ENCODE results near the gene CRYBG2. TPM values are rescaled to one million over a fixed set of nuclear protein-coding genes. Genes with fewer than 3 reads are reported as not detected.

Gene CRYBG2
- total and polyA plus RNA-seq, 5 donors = not detected

- no peaks in the 10 kb centered on the region for H3K4me1 ChIP-seq (ENCODE audit: control insufficient read depth, insufficient read depth, low read length)
- H3K27ac ChIP-seq (ENCODE audit: low read length) = no peak overlapping the region
- WGBS = 49% methylated on average over 6 of the region's 6 CpGs
- H3K4me3 ChIP-seq (ENCODE audit: low read length) = no peak overlapping the region
- ATAC-seq (no peak), DNase-seq (no peak)
- intact Hi-C loops (cut with DNase I) = no loop called here
- H3K9me3 ChIP-seq (ENCODE audit: control insufficient read depth, low read length) = no peaks in the 10 kb centered on the region
- no peaks in the 10 kb centered on the region for H3K27me3 ChIP-seq (ENCODE audit: control insufficient read depth, insufficient read depth)
These were observed 16.9 kb upstream of the CRYBG2 start for GRCh38 chr1:26370591-26371382.

DNA sequence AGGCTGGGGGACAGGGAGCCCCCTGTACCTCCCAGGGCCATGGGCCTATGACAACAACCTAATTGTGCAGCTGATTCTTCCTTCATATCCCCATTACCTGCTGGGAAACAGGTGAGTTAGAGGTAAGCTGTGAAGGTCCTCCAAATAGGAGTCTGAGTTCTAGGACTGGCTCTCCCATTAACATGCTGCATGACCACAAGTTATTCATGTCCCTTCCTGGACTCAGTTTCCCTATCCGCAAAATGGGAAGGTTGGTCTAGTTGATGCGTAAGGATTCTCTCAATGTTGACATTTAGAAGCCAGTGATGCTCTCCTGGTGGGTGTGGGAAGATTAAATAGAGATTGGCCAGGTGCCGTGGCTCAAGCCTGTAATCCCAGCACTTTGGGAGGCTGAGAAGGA lies 14.6 kb upstream of the CRYBG2 start:
- WGBS = 88% methylated on average over 3 of the region's 3 CpGs
- H3K9me3 ChIP-seq (ENCODE audit: control insufficient read depth, low read length) = no peaks in the 10 kb centered on the region
- ATAC-seq (no peak), DNase-seq (no peak)
- no peaks in the 10 kb centered on the region for H3K4me1 ChIP-seq (ENCODE audit: control insufficient read depth, insufficient read depth, low read length)
- intact Hi-C loops (cut with DNase I) = no loop called here
- no peak overlapping the region for H3K4me3 ChIP-seq (ENCODE audit: low read length)
- H3K27ac ChIP-seq (ENCODE audit: low read length) = no peak overlapping the region
- no peaks in the 10 kb centered on the region for H3K27me3 ChIP-seq (ENCODE audit: control insufficient read depth, insufficient read depth)

GRCh38 chr1:26368006-26368405 lies 14.1 kb upstream of the CRYBG2 start:
- no peak overlapping the region for H3K4me3 ChIP-seq (ENCODE audit: low read length)
- intact Hi-C loops (cut with DNase I) = no loop called here
- no peaks in the 10 kb centered on the region for H3K4me1 ChIP-seq (ENCODE audit: control insufficient read depth, insufficient read depth, low read length)
- no peaks in the 10 kb centered on the region for H3K9me3 ChIP-seq (ENCODE audit: control insufficient read depth, low read length)
- ATAC-seq = no peak
- DNase-seq = no peak
- no peaks in the 10 kb centered on the region for H3K27me3 ChIP-seq (ENCODE audit: control insufficient read depth, insufficient read depth)
- H3K27ac ChIP-seq (ENCODE audit: low read length) = no peak overlapping the region
- 66% methylated on average over 4 of the region's 4 CpGs for WGBS

- Histone ChIP-seq H3K27ac (ENCODE audit: low read length) (no peak overlapping the region), H3K4me1 (ENCODE audit: control insufficient read depth, insufficient read depth, low read length) (no peaks in the 10 kb centered on the region), H3K4me3 (ENCODE audit: low read length) (no peak overlapping the region), H3K27me3 (ENCODE audit: control insufficient read depth, insufficient read depth) (no peaks in the 10 kb centered on the region), H3K9me3 (ENCODE audit: control insufficient read depth, low read length) (no peaks in the 10 kb centered on the region)
- peak in 1 of 2 donors; percentile 20 for ATAC-seq
- intact Hi-C loops (cut with DNase I) = no loop called here
- WGBS = 87% methylated on average over 6 of the region's 6 CpGs
- no peak for DNase-seq
These were observed 13.5 kb upstream of the CRYBG2 start for GRCh38 chr1:26367441-26367840.

- Histone ChIP-seq H3K4me1 (ENCODE audit: control insufficient read depth, insufficient read depth, low read length) (no peaks in the 10 kb centered on the region), H3K9me3 (ENCODE audit: control insufficient read depth, low read length) (no peaks in the 10 kb centered on the region), H3K27ac (ENCODE audit: low read length) (no peak overlapping the region), H3K27me3 (ENCODE audit: control insufficient read depth, insufficient read depth) (no peaks in the 10 kb centered on the region), H3K4me3 (ENCODE audit: low read length) (no peak overlapping the region)
- no peak for ATAC-seq
- intact Hi-C loops (cut with DNase I) = no loop called here
- DNase-seq = peak in 1 of 3 donors; percentile 47
- 27% methylated on average over 9 of the region's 9 CpGs for WGBS
These were observed 11.0 kb upstream of the CRYBG2 start for GRCh38 chr1:26364956-26365355.

DNA sequence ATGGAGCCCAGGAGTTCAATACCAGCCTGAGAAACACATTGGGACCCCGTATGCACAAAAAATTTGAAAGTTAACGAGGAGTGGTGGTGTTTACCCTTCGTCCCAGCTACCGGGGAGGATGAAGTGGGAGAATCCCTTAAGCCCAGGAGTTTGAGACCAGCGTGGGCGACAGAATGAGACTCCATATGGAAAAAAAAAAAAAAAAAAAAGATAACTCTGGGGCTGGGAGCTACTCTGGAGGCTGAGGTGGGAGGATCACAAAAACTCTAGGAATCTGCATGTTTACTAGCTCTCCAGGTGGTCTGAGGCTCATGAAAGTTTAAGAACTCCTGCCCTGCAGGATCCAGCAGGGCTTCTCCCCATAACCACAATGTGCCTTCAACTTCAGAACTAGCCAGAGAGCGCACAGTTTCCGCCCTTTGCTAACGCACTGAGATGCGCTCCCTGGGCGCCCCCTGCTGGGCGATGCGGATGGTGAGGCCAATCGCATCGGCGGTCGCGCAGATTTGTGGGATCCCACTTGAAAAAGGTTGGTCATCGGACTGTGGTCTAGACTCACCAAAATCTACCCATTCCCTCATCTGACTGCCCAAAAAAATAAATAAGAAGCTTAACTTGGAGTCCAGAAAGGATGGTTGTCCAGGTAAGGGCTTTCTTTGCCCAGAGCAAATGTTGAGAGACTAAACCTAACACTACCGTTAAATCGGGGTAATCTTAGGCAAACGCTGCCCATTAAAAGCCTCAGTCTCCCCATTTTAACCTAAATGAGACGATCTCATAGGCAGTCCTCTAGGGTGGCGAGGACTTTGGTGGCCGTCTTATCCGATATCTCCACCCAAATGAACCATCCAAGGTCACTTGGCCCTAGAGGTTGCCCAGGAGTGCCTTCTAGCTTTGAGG lies 9.9 kb upstream of the CRYBG2 start:
- WGBS = 32% methylated on average over 26 of the region's 26 CpGs
- no peaks in the 10 kb centered on the region for H3K9me3 ChIP-seq (ENCODE audit: control insufficient read depth, low read length)
- DNase-seq = peak; percentile 84 to 94 (median 87)
- H3K4me1 ChIP-seq (ENCODE audit: control insufficient read depth, insufficient read depth, low read length) = no peaks in the 10 kb centered on the region
- no peak overlapping the region for H3K4me3 ChIP-seq (ENCODE audit: low read length)
- intact Hi-C loops (cut with DNase I) = no loop called here
- no peak overlapping the region for H3K27ac ChIP-seq (ENCODE audit: low read length)
- no peaks in the 10 kb centered on the region for H3K27me3 ChIP-seq (ENCODE audit: control insufficient read depth, insufficient read depth)
- ATAC-seq = peak; percentile 65 to 77

- Histone ChIP-seq H3K27ac (ENCODE audit: low read length) (no peak overlapping the region), H3K27me3 (ENCODE audit: control insufficient read depth, insufficient read depth) (no peaks in the 10 kb centered on the region), H3K9me3 (ENCODE audit: control insufficient read depth, low read length) (no peaks in the 10 kb centered on the region), H3K4me1 (ENCODE audit: control insufficient read depth, insufficient read depth, low read length) (no peaks in the 10 kb centered on the region), H3K4me3 (ENCODE audit: low read length) (no peak overlapping the region)
- intact Hi-C loops (cut with DNase I) = no loop called here
- WGBS = 96% methylated on average over 3 of the region's 3 CpGs
- ATAC-seq = no peak
- no peak for DNase-seq
These were observed 8.4 kb upstream of the CRYBG2 start for GRCh38 chr1:26362331-26362730.

- H3K4me1 ChIP-seq (ENCODE audit: control insufficient read depth, insufficient read depth, low read length) = no peaks in the 10 kb centered on the region
- intact Hi-C loops (cut with DNase I) = no loop called here
- no peaks in the 10 kb centered on the region for H3K27me3 ChIP-seq (ENCODE audit: control insufficient read depth, insufficient read depth)
- H3K9me3 ChIP-seq (ENCODE audit: control insufficient read depth, low read length) = no peaks in the 10 kb centered on the region
- no peak for ATAC-seq
- DNase-seq = no peak
- 85% methylated on average over 12 of the region's 12 CpGs for WGBS
- H3K27ac ChIP-seq (ENCODE audit: low read length) = no peak overlapping the region
- no peak overlapping the region for H3K4me3 ChIP-seq (ENCODE audit: low read length)
These were observed 7.7 kb upstream of the CRYBG2 start for GRCh38 chr1:26361605-26362122.

- intact Hi-C loops (cut with DNase I) = no loop called here
- no peak for DNase-seq
- ATAC-seq = no peak
- Histone ChIP-seq H3K4me1 (ENCODE audit: control insufficient read depth, insufficient read depth, low read length) (no peaks in the 10 kb centered on the region), H3K27ac (ENCODE audit: low read length) (no peak overlapping the region), H3K4me3 (ENCODE audit: low read length) (peak overlapping the region; percentile 34), H3K27me3 (ENCODE audit: control insufficient read depth, insufficient read depth) (no peaks in the 10 kb centered on the region), H3K9me3 (ENCODE audit: control insufficient read depth, low read length) (no peaks in the 10 kb centered on the region)
- 52% methylated on average over 27 of the region's 27 CpGs for WGBS
These were observed 7.1 kb upstream of the CRYBG2 start for GRCh38 chr1:26360807-26361604.

- Histone ChIP-seq H3K27ac (ENCODE audit: low read length) (no peak overlapping the region), H3K4me1 (ENCODE audit: control insufficient read depth, insufficient read depth, low read length) (no peaks in the 10 kb centered on the region), H3K9me3 (ENCODE audit: control insufficient read depth, low read length) (no peaks in the 10 kb centered on the region), H3K27me3 (ENCODE audit: control insufficient read depth, insufficient read depth) (no peaks in the 10 kb centered on the region), H3K4me3 (ENCODE audit: low read length) (peak overlapping the region; percentile 34)
- WGBS = 3% methylated on average over 67 of the region's 67 CpGs
- DNase-seq (peak in 1 of 3 donors; percentile 42), ATAC-seq (no peak)
- intact Hi-C loops (cut with DNase I) = no loop called here
These were observed 6.3 kb upstream of the CRYBG2 start for GRCh38 chr1:26359981-26360806.

Data from right cardiac atrium (tissue), 5 donors.